ENCODE data around the gene CAMK1D.

DNA sequence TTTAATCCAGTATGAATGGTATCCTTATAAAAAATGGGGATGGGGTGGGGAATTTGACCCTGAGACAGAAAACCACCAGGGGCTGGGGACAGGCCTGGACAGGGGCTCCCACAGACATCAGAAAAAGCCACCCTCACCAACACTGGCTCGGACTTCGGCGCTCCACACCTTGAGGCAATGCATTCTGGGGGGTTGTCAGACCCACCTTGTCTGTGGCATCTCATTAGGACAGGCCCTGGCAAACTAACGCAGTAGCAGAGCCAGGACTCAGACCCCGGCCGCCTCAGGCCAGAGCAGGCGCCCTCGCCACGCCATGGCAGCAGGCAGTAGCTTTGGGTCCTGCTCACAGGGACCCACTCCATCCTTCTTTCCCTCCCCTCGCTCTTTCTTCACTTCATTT, 492.1 kb downstream of the CAMK1D start:
- TF ChIP-seq, protein P1, sequence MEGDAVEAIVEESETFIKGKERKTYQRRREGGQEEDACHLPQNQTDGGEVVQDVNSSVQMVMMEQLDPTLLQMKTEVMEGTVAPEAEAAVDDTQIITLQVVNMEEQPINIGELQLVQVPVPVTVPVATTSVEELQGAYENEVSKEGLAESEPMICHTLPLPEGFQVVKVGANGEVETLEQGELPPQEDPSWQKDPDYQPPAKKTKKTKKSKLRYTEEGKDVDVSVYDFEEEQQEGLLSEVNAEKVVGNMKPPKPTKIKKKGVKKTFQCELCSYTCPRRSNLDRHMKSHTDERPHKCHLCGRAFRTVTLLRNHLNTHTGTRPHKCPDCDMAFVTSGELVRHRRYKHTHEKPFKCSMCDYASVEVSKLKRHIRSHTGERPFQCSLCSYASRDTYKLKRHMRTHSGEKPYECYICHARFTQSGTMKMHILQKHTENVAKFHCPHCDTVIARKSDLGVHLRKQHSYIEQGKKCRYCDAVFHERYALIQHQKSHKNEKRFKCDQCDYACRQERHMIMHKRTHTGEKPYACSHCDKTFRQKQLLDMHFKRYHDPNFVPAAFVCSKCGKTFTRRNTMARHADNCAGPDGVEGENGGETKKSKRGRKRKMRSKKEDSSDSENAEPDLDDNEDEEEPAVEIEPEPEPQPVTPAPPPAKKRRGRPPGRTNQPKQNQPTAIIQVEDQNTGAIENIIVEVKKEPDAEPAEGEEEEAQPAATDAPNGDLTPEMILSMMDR (IDR thresholded peaks at IDR 0.05): no peak
- TF ChIP-seq POLR2A (IDR thresholded peaks at IDR 0.05): no peak

All from testis (tissue), 2 donors.